Activated effector memory CD4-positive, alpha-beta T cell treated with anti-CD3 and anti-CD28 coated beads, Interleukin-2, amount 50 U/mL, for 16 hours (primary cell): ENCODE data around the gene POTEB3.
"Not testable (repeated sequence)": the region's sequence is repeated elsewhere in the genome, so short reads cannot be mapped to it uniquely, and the experiment has no call there.

Experiments
- DNase-seq: peaks from one replicate; pipeline ENCODE4 v3.0.0-alpha.2; 2020

POTEB3 gene

GRCh38 chr15:21440399-21440798 is at the start of gene POTEB3:
Gene POTEB3 (minus strand): TSS chr15:21440499. CDS start chr15:21440011, 488 bp downstream.
- not testable (repeated sequence) for DNase-seq

- DNase-seq = not testable (repeated sequence)
These were observed 13.4 kb upstream of the POTEB3 start for GRCh38 chr15:21453683-21454082.

- DNase-seq = not testable (repeated sequence)
These were observed 11.7 kb upstream of the POTEB3 start for GRCh38 chr15:21451920-21452563.

- not testable (repeated sequence) for DNase-seq
These were observed 11.2 kb upstream of the POTEB3 start for GRCh38 chr15:21451487-21451886.

- peak; percentile 1 for DNase-seq
These were observed 32.9 kb downstream of the POTEB3 start for GRCh38 chr15:21407366-21407765.

GRCh38 chr15:21401531-21401930 is 38.8 kb downstream of the POTEB3 start:
- DNase-seq = not testable (repeated sequence)

- DNase-seq = peak; percentile 2
These were observed 41.2 kb downstream of the POTEB3 start for GRCh38 chr15:21399111-21399510.

- not testable (repeated sequence) for DNase-seq
These were observed 41.8 kb downstream of the POTEB3 start for GRCh38 chr15:21398511-21398910.

GRCh38 chr15:21397656-21398055 is 42.6 kb downstream of the POTEB3 start:
- DNase-seq = not testable (repeated sequence)

- not testable (repeated sequence) for DNase-seq
These were observed 43.1 kb downstream of the POTEB3 start for GRCh38 chr15:21397186-21397585.

- DNase-seq = not testable (repeated sequence)
These were observed 54.3 kb downstream of the POTEB3 start for GRCh38 chr15:21385961-21386360.

GRCh38 chr15:21383866-21384485 is 56.3 kb downstream of the POTEB3 start:
- not testable (repeated sequence) for DNase-seq

- not testable (repeated sequence) for DNase-seq
These were observed 66.6 kb downstream of the POTEB3 start for GRCh38 chr15:21373682-21374081.

GRCh38 chr15:21369177-21369576 is 71.1 kb downstream of the POTEB3 start:
- DNase-seq = peak; percentile 10

GRCh38 chr15:21368625-21369024 is 71.7 kb downstream of the POTEB3 start:
- not testable (repeated sequence) for DNase-seq
